Measurements from ENCODE around the gene TEX44. TPM values are rescaled to one million over a fixed set of nuclear protein-coding genes. Genes with fewer than 3 reads are reported as not detected.
A peak's percentile ranks its signal among the peaks of the same experiment; 100 is the strongest.

Gene TEX44
- total RNA-seq, 2 experiments from 2014 or later: not detected

- no peaks in the 10 kb centered on the region for H3K9me3 Mint-ChIP-seq
- no peak for ATAC-seq (ENCODE audit: low read depth)
- no peak for DNase-seq
- peak overlapping the region; percentile 91 for H3K4me3 Mint-ChIP-seq
- no peaks in the 10 kb centered on the region for H3K27me3 Mint-ChIP-seq
- H3K27ac Mint-ChIP-seq: peak overlapping the region; percentile 99
- POLR2A ChIA-PET: interaction anchor here (0.6 to 5.5 kb wide), 8 partner anchors 10 to 100 kb away, joined by 3 to 93 read pairs (median 18); partner anchors contain the start of gene PTMA
- H3K36me3 Mint-ChIP-seq: no peaks in the 10 kb centered on the region
- H3K4me1 Mint-ChIP-seq: peaks cover 35% of the 10 kb centered on the region
Observed at GRCh38 chr2:231615058-231615671, 22.5 kb downstream of the TEX44 start.

DNA sequence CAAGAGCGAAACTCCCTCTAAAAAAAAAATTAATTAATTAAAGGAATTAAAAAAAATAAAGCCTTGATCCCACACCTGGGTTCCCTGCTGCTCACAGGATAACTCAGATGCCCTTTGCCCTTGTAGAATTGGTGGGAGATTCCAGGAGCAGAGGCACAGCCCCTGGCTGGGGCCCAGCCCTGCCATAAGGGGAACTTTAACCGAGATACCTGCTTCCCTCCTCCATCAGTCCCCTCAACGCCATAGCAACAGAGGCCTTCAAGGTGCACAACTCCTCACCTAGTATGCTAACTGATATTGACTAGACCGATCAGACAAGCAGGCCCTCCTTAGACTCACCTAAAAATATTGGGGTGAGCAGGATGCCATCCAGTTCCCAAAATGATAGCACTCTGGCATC, 23.6 kb downstream of the TEX44 start:
- H3K4me1 Mint-ChIP-seq: peaks cover 36% of the 10 kb centered on the region
- no peak for ATAC-seq (ENCODE audit: low read depth)
- H3K27me3 Mint-ChIP-seq: no peaks in the 10 kb centered on the region
- no peaks in the 10 kb centered on the region for H3K36me3 Mint-ChIP-seq
- H3K9me3 Mint-ChIP-seq: no peaks in the 10 kb centered on the region
- no peak overlapping the region for H3K27ac Mint-ChIP-seq
- no peak for DNase-seq
- H3K4me3 Mint-ChIP-seq: no peak overlapping the region
- POLR2A ChIA-PET: interaction anchor here (4.9 kb wide), 1 partner anchor 58 kb away, joined by 93 read pairs; no protein-coding TSS in a partner anchor

GRCh38 chr2:231617059-231617926, 24.6 kb downstream of the TEX44 start:
- no peak for ATAC-seq (ENCODE audit: low read depth)
- POLR2A ChIA-PET: interaction anchor here (0.9 to 1.5 kb wide), 2 partner anchors 11 to 91 kb away, joined by 4 to 7 read pairs; partner anchors contain the start of gene PTMA
- Mint-ChIP-seq H3K27ac (no peak overlapping the region), H3K4me3 (no peak overlapping the region), H3K27me3 (no peaks in the 10 kb centered on the region), H3K36me3 (no peaks in the 10 kb centered on the region), H3K4me1 (peaks cover 32% of the 10 kb centered on the region), H3K9me3 (no peaks in the 10 kb centered on the region)
- DNase-seq: no peak

GRCh38 chr2:231621051-231621879, 28.6 kb downstream of the TEX44 start:
- Mint-ChIP-seq H3K36me3 (no peaks in the 10 kb centered on the region), H3K9me3 (no peaks in the 10 kb centered on the region), H3K27me3 (peaks cover 3% of the 10 kb centered on the region), H3K4me3 (peak overlapping the region; percentile 13), H3K4me1 (peaks cover 24% of the 10 kb centered on the region), H3K27ac (peak overlapping the region; percentile 67)
- POLR2A ChIA-PET: no interaction called here
- peak; percentile 40 for ATAC-seq (ENCODE audit: low read depth)
- no peak for DNase-seq

GRCh38 chr2:231622963-231623362, 30.3 kb downstream of the TEX44 start:
- no peak overlapping the region for H3K27ac Mint-ChIP-seq
- no peaks in the 10 kb centered on the region for H3K9me3 Mint-ChIP-seq
- H3K27me3 Mint-ChIP-seq: peaks cover 3% of the 10 kb centered on the region
- POLR2A ChIA-PET: interaction anchor here (1.2 to 1.4 kb wide), 2 partner anchors 9 to 85 kb away, joined by 3 to 5 read pairs; partner anchors contain the start of gene PTMA
- H3K4me1 Mint-ChIP-seq: peaks cover 19% of the 10 kb centered on the region
- no peak for ATAC-seq (ENCODE audit: low read depth)
- DNase-seq: no peak
- H3K4me3 Mint-ChIP-seq: no peak overlapping the region
- no peaks in the 10 kb centered on the region for H3K36me3 Mint-ChIP-seq

- no peaks in the 10 kb centered on the region for H3K9me3 Mint-ChIP-seq
- ATAC-seq (ENCODE audit: low read depth) (no peak), DNase-seq (no peak)
- H3K4me3 Mint-ChIP-seq: no peak overlapping the region
- peaks cover 18% of the 10 kb centered on the region for H3K4me1 Mint-ChIP-seq
- no peak overlapping the region for H3K27ac Mint-ChIP-seq
- H3K36me3 Mint-ChIP-seq: no peaks in the 10 kb centered on the region
- H3K27me3 Mint-ChIP-seq: peaks cover 3% of the 10 kb centered on the region
- POLR2A ChIA-PET: interaction anchor here (0.6 to 5.5 kb wide), 3 partner anchors 12 to 157 kb away, joined by 3 to 42 read pairs (median 4); no protein-coding TSS in a partner anchor
Observed at GRCh38 chr2:231626449-231626848, 33.8 kb downstream of the TEX44 start.

DNA sequence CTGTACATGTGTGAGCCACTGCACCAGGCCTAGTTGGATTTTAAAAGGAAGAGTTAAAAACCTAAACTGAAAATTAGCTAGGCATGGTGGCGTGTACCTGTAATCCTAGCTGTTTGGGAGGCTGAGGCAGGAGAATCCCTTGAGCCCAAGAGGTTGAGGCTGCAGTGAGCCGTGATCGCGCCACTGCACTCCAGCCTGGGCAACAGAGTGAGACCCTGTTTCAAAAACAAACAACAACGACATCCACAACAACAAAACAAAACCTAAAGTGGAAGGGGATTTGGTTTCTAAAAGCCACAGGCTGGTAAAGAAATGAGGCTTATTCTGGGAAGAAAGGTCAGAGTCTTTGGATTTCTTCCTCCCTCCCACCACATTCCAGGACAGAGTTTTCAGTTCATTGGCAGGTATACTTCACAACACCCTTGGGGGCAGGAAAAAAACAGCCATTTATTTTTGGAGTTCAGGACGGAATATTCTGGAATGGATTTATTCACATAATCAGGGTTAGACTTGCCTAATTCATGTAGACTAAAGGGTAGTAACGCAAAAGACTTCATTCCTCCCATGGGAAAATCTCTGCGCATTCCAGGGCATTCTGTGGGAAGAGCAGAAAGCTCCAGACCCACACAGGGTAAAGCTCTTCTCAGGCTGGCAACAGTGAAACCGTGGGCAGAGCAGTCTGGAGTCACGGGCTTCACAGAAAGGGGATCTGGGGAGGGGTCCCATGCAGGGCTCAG, 34.9 kb downstream of the TEX44 start:
- Mint-ChIP-seq H3K9me3 (no peaks in the 10 kb centered on the region), H3K4me3 (peak overlapping the region; percentile 80), H3K4me1 (peaks cover 13% of the 10 kb centered on the region), H3K36me3 (no peaks in the 10 kb centered on the region), H3K27ac (peak overlapping the region; percentile 93), H3K27me3 (peaks cover 3% of the 10 kb centered on the region)
- DNase-seq: no peak
- POLR2A ChIA-PET: interaction anchor here (0.7 to 5.5 kb wide), 6 partner anchors 10 to 82 kb away, joined by 3 to 42 read pairs (median 6); no protein-coding TSS in a partner anchor
- peak; percentile 41 for ATAC-seq (ENCODE audit: low read depth)

- Mint-ChIP-seq H3K36me3 (no peaks in the 10 kb centered on the region), H3K27ac (no peak overlapping the region), H3K4me1 (peaks cover 8% of the 10 kb centered on the region), H3K9me3 (no peaks in the 10 kb centered on the region), H3K4me3 (no peak overlapping the region), H3K27me3 (no peaks in the 10 kb centered on the region)
- POLR2A ChIA-PET: interaction anchor here (1.1 to 1.9 kb wide), 3 partner anchors 19 to 75 kb away, joined by 3 to 6 read pairs (median 5); partner anchors contain the start of gene PTMA
- DNase-seq: no peak
- ATAC-seq (ENCODE audit: low read depth): no peak
Observed at GRCh38 chr2:231632559-231633142, 40.0 kb downstream of the TEX44 start.

- ATAC-seq (ENCODE audit: low read depth) (peak; percentile 34), DNase-seq (no peak)
- Mint-ChIP-seq H3K9me3 (no peaks in the 10 kb centered on the region), H3K4me1 (peaks cover 3% of the 10 kb centered on the region), H3K4me3 (no peak overlapping the region), H3K27ac (no peak overlapping the region), H3K27me3 (no peaks in the 10 kb centered on the region), H3K36me3 (no peaks in the 10 kb centered on the region)
- POLR2A ChIA-PET: interaction anchor here (1.1 to 1.9 kb wide), 3 partner anchors 20 to 75 kb away, joined by 3 to 6 read pairs (median 5); partner anchors contain the start of gene PTMA
Observed at GRCh38 chr2:231633241-231633976, 40.7 kb downstream of the TEX44 start.

- H3K4me1 Mint-ChIP-seq: peaks cover 3% of the 10 kb centered on the region
- peak; percentile 60 for ATAC-seq (ENCODE audit: low read depth)
- POLR2A ChIA-PET: interaction anchor here (0.8 kb wide), 1 partner anchor 8 kb away, joined by 3 read pairs; no protein-coding TSS in a partner anchor
- no peak overlapping the region for H3K27ac Mint-ChIP-seq
- no peak for DNase-seq
- H3K36me3 Mint-ChIP-seq: no peaks in the 10 kb centered on the region
- no peaks in the 10 kb centered on the region for H3K27me3 Mint-ChIP-seq
- H3K9me3 Mint-ChIP-seq: no peaks in the 10 kb centered on the region
- H3K4me3 Mint-ChIP-seq: no peak overlapping the region
Observed at GRCh38 chr2:231634412-231634811, 41.7 kb downstream of the TEX44 start.

DNA sequence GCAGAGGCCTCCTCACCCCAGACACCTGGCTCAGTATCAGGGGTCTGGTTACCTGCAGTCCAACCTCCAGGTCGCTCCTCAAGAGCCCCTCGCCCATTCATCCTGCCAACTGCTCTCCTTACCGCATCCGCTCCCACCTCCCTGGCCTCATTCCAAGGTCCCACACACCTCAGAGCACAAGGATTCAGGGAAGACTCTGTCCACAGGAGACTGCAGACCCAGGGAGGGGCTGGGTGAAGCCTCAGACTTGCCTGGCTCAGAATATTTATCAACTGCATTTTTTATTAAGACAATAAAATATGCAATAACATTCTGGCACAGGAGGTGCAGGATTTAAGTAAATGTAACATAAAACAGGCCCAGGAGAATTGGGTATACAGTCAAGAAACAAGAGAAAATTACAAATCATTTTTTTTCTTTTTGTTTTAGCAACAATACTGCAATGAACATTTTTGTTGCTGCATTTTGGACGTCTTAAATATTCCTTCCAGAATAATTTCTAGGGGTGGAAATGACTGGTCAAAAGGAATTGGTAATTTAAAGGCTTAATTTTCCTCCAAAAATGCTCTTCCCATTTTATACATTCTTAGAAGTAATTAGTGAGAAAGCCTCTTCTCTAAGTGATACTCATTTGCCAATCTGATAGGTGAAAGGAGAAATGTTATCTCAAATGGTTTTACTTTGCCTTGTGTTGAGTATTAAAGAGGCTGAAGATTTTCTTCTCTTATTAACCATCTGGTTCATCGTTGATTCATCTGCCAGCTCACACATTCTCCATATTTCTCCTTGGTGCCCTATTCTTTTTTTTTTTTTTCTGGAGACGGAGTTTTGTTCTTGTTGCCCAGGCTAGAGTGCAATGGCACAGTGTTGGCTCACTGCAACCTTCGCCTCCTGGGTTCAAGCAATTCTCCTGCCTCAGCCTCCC, 42.5 kb downstream of the TEX44 start:
- Mint-ChIP-seq H3K4me1 (peaks cover 3% of the 10 kb centered on the region), H3K36me3 (no peaks in the 10 kb centered on the region), H3K4me3 (no peak overlapping the region), H3K27me3 (no peaks in the 10 kb centered on the region), H3K9me3 (no peaks in the 10 kb centered on the region), H3K27ac (no peak overlapping the region)
- POLR2A ChIA-PET: no interaction called here
- no peak for ATAC-seq (ENCODE audit: low read depth)
- DNase-seq: no peak
